ENCODE results near the gene HSBP1L1.

Gene HSBP1L1

DNA sequence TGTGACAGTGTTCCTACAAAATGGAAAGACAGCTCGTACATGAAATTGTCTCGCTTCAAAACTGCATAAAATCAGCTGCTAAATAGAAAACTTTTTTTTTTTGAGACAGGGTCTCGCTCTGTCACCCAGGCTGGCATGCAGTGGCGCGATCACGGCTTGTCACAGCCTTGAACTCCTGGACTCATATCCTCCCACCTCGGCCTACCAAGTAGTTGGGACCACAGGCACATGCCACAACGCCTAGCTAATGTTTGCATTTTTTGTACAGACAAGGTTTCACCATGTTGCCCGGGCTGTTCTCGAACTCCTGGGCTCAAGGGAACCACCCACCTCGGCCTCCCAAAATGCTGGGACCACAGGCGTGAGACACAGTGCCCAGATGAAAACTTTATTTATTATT is 20.7 kb downstream of the HSBP1L1 start:
- no peak overlapping the region for H3K4me3 ChIP-seq (ENCODE audit: low read depth, low read length)
- DNase-seq, result no peak
- no peaks in the 10 kb centered on the region for H3K4me1 ChIP-seq
- TF ChIP-seq, protein P1, sequence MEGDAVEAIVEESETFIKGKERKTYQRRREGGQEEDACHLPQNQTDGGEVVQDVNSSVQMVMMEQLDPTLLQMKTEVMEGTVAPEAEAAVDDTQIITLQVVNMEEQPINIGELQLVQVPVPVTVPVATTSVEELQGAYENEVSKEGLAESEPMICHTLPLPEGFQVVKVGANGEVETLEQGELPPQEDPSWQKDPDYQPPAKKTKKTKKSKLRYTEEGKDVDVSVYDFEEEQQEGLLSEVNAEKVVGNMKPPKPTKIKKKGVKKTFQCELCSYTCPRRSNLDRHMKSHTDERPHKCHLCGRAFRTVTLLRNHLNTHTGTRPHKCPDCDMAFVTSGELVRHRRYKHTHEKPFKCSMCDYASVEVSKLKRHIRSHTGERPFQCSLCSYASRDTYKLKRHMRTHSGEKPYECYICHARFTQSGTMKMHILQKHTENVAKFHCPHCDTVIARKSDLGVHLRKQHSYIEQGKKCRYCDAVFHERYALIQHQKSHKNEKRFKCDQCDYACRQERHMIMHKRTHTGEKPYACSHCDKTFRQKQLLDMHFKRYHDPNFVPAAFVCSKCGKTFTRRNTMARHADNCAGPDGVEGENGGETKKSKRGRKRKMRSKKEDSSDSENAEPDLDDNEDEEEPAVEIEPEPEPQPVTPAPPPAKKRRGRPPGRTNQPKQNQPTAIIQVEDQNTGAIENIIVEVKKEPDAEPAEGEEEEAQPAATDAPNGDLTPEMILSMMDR (IDR thresholded peaks at IDR 0.05; ENCODE audit: low read depth, low read length), result no peak
- H3K36me3 ChIP-seq, result peaks cover 4% of the 10 kb centered on the region; the same call in 1 of the 2 replicates
- H3K27me3 ChIP-seq, result no peaks in the 10 kb centered on the region
- no peaks in the 10 kb centered on the region for H3K9me3 ChIP-seq

DNA sequence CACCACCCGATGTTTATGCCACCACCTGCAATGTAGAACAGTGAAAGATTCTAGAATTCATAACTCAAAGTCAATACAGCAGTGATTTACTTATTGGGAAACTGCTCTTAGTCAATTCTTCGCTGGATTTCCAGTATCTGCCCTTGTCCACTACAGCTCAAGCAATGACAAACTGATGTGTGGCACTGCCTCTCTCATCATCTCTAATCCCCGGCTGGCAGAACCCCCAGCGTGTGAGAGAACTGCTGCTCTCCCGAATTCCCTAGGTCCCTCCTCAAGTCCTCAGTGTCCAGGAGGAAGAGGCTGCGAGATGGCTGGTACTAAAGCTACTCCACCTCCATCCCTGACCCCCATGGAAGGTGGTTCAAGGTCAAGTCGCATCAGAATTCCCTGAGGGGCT is 22.3 kb downstream of the HSBP1L1 start:
- Histone ChIP-seq H3K9me3 (no peaks in the 10 kb centered on the region), H3K27me3 (no peaks in the 10 kb centered on the region), H3K36me3 (peaks cover 4% of the 10 kb centered on the region; the same call in 1 of the 2 replicates), H3K4me3 (ENCODE audit: low read depth, low read length) (peak overlapping the region; percentile 84), H3K4me1 (no peaks in the 10 kb centered on the region)
- TF ChIP-seq, protein P1 (IDR thresholded peaks at IDR 0.05; ENCODE audit: low read depth, low read length), result no peak
- no peak for DNase-seq

DNA sequence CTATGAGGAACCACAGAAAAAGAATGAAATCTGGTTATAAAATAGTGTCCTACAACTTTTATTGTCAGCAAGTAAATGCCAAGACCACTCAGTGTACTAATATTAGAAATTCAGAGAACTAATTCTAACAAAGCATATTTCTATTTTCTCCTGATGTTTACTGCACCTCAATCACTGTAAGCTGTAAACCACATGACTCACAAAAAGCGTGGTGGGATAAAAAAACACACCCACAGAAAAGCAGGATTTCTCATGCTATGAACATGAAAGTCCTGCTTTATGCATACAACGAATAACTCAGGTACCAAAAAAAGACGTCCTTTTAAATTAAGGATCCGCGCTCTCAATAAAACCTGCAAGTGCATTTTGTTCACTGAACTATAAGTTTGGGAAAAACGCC is 23.1 kb downstream of the HSBP1L1 start:
- DNase-seq, result no peak
- Histone ChIP-seq H3K4me1 (no peaks in the 10 kb centered on the region), H3K4me3 (ENCODE audit: low read depth, low read length) (peak overlapping the region; percentile 84), H3K36me3 (peaks cover 4% of the 10 kb centered on the region; the same call in 1 of the 2 replicates), H3K27me3 (no peaks in the 10 kb centered on the region), H3K9me3 (no peaks in the 10 kb centered on the region)
- TF ChIP-seq, protein P1 (IDR thresholded peaks at IDR 0.05; ENCODE audit: low read depth, low read length), result no peak

DNA sequence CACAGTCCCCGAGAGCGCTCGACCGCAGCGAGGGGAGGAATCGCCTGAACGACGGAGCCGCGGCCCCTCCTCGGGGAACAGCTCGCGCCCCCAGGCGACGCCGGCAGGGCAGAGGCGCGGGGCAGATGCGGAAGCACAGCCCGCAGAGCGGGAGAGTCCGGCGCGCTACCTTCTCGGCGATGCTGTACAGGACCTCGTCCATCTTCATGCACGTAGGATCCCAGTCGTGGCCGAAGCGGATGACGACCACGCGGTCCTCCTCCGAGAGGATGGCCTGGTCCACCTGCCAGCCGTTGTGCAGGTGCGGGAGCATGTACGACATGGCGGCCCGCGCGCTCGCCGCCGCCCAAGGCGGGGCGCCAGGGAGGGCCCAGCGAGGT is 23.6 kb downstream of the HSBP1L1 start:
- Histone ChIP-seq H3K9me3 (no peaks in the 10 kb centered on the region), H3K4me1 (no peaks in the 10 kb centered on the region), H3K36me3 (peaks cover 4% of the 10 kb centered on the region; the same call in 1 of the 2 replicates), H3K4me3 (ENCODE audit: low read depth, low read length) (peak overlapping the region; percentile 84), H3K27me3 (no peaks in the 10 kb centered on the region)
- DNase-seq, result peak; percentile 54
- TF ChIP-seq, protein P1 (IDR thresholded peaks at IDR 0.05; ENCODE audit: low read depth, low read length), result no peak

DNA sequence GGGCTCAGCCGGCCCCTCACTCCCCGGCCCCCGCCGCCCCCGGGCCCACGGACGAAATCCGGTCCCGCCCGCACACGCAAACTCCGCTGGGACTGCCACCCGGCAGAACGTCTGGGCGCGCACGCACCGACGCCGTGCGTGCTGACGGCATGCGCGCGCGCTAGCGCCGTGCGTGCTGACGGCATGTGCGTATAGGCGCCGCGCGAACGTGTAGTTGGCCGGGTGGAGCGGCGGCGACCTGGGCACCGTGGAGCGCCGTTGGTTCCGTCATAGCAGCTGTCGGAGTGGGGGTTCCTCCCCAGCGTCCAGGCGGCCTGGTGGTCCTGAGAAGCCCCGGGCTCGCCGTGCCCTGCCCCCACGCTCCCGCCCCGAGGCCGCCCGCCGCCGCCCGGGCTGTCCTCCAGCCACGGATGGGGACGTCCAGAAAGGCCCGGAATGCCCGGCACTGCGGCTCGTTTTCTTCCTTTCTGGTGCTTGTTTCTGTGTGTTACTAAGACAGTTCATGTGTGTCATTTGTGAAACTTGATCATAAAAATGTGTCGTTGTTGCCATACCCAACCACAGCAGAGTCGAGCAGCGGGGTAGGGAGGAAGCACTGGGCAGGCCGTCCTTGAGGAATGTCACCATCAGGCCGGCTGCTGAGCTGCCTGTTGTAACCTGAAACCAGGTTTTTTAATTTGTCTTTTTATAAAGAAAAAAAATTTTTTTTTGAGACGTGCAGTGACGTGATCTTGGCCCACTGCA is 24.2 kb downstream of the HSBP1L1 start, which contains the start of gene TXNL4A:
TXNL4A (minus strand) TSS at position 113 of the 744 bp plus-strand sequence. CDS start 171 bp downstream, outside the sequence.
- H3K9me3 ChIP-seq, result no peaks in the 10 kb centered on the region
- DNase-seq, result peak; percentile 78

DNA sequence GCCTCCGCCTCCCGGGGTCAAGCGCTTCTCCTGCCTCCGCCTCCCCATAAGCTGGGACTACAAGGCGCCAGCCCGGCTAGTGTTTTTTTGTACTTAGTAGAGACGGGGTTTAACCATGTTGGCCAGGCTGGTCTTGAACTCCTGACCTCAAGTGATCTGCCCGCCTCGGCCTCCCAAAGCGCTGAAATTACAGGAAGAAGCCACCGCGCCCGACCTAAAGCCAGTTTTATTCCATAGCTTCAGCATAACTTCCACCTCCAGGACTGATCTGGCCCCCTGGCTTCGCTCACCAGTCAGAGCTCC is 24.7 kb downstream of the HSBP1L1 start:
- TF ChIP-seq, protein P1 (IDR thresholded peaks at IDR 0.05; ENCODE audit: low read depth, low read length), result no peak
- no peak for DNase-seq
- peaks cover 4% of the 10 kb centered on the region; the same call in 1 of the 2 replicates for H3K36me3 ChIP-seq
- H3K4me1 ChIP-seq, result no peaks in the 10 kb centered on the region
- no peaks in the 10 kb centered on the region for H3K9me3 ChIP-seq
- H3K4me3 ChIP-seq (ENCODE audit: low read depth, low read length), result peak overlapping the region; percentile 84
- no peaks in the 10 kb centered on the region for H3K27me3 ChIP-seq

More for the DNA sequence above, 24.2 kb downstream of the HSBP1L1 start, which contains the start of gene TXNL4A:
- no peaks in the 10 kb centered on the region for H3K4me1 ChIP-seq
- peak within 1 kb of the TSS; percentile 84 for H3K4me3 ChIP-seq (ENCODE audit: low read depth, low read length)
- no peaks in the 10 kb centered on the region for H3K27me3 ChIP-seq
- H3K36me3 ChIP-seq, result peaks cover 4% of the 10 kb centered on the region; the same call in 1 of the 2 replicates
- TF ChIP-seq, protein P1 (IDR thresholded peaks at IDR 0.05; ENCODE audit: low read depth, low read length), result no peak

Measured in BE2C (cell line).